ENCODE measurements around the gene TES.
A peak's percentile ranks its signal among the peaks of the same experiment; 100 is the strongest.

TES gene

DNA sequence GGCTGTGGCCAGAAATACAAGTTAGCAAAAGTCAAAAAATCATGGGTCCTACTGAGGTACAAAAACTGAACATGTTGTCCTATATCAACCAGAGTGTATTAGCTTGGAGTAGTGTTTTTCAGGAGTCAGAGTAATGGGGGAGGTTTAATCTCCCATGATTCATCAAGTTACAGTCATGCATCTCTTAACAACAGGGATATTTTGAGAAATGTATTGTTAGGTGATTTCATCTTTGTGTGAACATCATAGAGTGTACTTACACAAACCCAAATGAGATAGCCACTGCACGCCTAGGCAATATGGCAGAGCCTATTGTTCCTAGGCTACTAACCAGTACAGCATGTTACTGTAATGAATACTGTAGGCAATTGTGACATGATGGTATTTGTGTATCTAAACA lies 14.9 kb upstream of the TES start:
- no peak for DNase-seq

DNA sequence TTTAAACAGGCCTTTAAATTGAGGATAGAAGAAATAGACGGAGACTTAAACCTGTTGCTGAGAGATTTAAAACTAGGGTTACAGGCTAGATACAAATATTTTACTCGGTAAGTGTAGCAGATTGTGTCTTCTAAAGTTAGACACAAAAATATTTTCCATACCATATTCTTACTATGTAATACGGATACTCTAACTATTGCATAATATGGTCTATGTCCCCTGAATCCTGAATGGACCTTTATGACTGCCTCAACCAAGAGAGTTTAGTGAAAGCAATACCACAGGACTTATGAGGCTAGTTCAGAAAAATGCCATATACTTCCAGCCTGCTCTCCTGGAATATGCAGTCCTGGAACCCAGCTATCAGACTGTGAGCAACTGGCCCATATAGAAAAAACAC lies 13.4 kb upstream of the TES start:
- no peak for DNase-seq

DNA sequence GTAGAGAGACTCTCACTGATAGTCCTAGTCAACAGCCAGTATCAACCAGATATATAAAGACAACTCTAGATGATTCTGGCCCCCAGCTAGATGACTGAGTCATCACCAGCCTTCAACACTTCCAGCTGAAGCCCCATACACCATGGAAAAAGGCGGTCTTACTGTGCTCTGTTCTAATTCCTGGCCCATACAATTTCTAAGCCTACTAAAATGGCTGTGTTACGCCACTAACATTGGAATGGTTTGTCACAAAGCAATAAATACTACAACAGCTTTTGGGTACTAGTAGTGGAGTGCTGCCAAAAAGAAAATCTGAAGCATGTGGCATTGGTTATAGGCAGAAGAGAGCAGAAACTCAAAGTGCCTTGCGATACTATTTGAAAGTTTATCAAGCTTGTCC lies 13.0 kb upstream of the TES start:
- no peak for DNase-seq

DNA sequence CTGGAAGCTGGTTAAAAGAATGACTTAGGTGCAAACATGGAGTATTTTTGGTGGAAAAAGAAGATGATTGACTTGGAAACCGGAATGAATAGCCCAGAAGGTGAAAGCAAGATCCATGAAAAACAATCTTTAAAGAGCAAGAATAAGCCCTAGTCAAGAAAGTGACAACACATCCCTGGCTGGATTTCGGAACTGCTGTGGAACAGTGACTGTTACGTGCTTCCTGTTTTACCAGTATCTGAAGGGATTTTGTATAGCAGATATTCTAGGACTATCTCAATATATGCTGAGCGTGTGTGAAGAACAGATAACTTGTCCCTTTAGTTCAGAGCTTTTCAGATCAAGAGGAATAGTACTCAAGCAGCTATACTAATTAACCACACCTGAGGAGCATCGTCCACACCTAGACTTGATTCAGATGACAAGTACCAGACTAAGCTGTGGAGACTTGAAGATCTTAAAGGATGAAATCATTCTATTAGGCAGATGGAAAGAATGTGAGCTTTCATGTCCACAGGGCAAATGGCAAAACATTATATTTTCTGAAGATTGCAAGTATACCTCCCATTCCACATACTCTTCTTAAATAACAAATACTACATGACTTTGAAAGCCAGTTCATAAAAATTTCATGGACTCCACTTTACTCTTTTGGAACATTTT lies 11.5 kb upstream of the TES start:
- no peak for DNase-seq

DNA sequence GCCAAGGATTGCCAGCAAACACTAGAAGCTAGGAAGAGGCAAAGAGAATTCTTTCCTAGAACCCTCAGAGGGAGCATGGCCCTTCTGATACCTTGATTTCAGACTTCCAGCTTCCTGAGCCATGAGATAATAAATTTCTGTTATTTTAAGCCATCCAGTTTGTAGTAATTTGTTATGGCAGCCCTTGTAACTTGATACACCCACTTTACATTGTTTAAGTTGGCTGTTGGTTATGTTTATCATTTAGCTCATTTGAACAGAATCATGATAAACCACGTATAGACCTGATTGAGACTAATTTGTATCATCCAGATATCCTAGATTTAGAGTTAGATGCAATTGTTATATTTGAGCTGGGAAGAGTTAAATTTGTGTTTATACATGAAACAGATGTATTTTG lies 9.4 kb upstream of the TES start:
- no peak for DNase-seq

DNA sequence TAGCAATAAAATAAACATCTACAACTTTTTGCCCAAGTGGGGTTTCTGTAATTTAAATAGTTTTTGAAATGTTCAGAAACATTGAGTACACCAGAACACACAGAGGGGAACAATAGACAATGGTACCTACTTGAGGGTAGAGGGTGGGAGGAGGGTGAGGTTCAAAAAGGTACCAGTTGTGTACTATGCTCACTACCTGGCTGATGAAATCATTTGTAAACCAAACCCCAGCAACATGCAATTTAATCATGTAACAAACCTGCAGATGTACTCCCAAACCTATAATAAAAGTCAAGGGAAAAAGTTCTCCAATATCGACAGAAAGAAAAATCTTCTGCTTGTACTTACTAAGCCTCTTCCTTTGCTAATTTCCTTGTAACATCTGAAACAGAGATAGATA lies 4.2 kb upstream of the TES start:
- DNase-seq = no peak

DNA sequence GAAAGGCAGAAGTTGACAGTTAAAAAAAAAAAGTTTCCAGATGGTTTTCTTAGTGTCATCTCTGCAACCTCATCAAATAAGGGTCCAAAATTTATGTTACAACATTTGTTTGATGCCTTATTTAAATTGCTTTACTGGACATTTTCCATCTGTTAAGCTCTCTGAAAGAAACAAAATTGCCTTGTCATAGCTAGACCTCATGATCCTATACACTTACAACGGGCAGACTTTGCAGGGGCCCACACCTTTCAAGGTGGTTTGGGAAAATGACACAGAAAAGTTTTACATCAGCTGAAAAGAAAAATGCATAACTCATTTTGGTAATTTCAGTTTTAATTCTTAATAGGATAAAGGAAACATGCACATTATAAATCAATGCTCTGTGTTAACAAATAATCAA lies 1.4 kb upstream of the TES start:
- no peak for DNase-seq

DNA sequence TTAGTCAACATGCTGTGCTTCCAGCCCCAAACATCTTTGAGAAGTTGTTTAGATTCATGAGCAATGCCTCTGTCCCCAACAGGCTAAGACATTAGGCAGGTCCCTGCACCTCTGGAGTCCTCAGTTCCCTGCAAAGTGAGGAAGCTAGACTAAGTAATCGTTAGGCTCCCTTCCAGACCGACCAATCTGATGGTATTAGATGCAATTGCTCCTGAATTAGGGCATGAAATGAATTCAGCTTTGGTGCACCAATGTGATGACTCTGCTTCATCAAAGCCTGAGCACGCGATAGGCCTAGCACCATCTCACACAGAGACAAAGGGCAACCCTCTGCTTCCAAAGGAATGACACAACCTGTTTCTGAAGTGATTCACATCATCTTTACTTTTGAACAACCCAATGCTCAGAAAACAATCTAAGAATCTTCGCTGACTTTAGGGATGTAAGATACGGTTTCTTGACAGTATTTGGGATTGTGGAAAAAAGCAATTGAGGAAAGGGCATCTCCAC lies 723 bp upstream of the TES start:
- peak; percentile 39 for DNase-seq

DNA sequence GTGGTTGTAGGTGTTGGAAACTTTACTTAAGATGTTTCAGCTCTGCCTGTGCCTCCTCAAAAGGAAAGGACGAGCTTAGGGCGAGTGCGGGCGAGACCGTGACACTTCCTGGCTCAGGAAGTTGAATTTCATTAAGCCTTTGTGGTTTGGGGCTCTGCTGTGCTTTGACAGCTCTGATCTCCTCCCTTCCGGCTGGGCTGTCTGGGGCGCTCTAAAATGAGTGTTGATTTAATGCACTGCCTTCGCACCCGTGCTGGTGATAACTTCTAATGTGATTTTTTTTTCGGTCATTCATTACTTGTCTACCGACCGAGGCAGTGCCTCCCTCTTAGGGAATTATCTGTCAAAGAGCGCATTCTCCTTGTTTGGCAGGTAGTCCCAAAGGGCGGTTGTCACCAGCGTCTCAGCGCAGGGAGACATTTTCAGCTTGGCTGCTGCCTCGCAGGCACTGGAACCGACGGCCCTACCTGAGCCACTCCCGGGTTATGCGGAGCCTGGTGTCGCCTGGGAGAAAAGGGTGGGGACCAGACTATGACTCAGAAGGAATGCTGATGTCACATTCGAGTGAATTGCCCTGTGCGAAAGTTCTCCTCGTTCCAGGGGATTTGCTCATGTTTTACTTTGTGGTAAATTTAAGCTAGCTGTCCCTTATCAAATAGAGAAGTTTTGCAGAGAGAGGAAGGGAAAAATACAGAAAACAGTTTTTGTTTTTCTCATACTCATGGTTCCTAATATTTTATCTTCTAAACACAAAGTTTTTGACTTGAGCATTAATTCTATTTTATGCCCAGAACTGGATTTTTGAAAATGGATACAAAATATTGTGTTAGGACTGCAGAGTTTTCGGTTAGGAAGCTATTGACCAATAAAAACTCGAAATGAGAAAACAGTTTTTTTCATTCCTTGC lies 920 bp downstream of the TES start:
- DNase-seq = peak; percentile 82

DNA sequence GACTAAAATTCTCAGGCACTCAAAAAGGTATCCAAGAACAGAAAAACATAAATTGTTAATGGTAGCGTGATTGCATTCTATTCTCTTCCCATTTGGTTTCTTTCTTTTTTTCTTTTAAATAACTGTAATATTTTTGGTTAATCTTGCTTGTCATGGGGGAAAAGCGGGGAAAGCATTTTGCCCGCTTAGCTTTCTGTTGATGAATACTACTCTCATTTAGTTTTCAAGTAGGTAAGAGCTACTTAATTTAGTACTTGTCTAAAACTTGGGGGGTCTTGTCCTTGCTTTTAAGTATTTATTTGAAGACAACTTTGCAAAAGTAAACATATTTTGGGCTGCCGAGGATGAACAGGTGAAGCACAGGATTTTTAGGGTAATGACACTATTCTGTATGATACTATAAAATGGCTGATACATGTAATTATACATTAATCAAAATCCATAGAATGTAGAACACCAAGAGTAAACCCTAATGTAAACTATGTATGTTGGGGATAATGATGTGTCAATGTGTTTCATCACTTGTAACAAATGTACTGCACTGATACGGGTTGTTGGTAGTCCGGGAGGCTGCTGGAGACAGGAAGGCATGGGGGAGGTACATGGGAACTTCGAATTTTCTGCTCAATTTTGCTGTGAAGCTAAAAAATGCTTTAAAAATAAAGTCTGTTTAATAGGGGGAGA lies 1.7 kb downstream of the TES start:
- no peak for DNase-seq

DNA sequence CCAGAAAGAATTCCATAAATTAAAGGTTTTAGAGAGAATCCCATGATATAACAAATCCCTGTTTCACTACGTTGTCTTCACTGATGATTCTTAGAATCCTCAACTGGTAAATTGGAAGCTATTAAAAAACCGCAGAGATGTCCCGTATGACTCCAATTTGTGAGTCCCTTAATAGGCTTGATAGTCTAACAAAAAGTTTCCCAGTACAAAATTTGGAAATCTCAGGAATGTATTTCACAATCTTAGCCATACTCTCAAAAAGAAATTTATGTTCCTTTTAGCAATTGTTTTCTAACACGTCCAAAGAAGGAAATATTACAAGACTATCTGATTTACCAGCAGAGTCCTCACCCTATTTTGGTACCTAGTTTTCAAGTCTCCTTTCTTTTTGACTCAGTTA lies 2.5 kb downstream of the TES start:
- no peak for DNase-seq

DNA sequence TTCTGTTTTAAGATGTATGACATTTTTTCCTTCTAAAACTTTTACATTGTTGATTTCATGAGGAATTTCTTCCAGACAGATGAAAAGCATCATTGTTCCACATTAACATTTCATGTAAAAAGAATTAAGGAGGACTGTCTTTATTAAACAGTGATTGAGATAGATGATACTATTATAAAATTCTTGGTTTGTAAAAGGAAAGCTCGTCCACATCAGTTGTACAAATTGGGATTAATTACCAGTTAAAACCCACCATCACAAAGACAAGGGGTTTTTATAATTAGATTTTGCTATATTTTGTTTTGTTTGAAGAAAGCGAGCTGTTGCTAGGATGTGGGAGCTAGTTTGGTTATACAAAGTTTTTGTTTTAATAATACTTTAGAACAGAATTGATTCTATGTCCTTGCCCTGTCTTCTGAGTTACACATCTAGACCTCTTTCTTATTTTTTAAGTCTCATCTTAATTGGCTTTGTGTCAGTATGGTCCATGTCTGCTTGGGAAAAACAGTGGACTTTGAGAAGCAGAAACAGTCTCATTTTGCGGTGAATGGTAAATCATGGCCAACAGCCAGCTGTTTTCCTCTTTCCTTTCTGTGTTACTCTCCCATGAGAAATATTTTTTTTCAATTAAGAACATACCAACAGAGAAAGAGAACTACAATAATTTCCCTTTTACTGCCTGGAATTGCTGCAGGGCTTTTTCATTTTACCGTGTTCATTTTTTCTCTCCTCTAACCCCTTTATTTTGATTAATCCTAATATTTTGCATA lies 3.2 kb downstream of the TES start:
- DNase-seq = no peak

DNA sequence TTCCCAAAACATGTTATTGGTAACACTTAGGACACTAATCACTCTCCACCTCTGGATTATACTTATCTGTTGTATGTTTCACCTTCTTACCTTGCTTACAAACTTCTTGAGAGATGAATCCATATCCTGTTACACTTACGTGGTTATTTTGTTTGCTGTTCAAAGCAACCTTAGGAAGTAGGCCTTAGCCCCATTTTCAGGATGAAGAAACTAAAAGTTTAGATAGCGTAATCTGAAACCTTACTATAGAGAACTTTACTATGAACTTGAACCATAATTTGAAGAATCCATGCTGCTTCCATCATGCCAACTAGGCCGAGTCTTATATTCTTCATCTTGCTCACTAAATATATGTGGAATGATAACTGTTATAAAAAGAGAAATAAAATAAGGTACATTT lies 4.6 kb downstream of the TES start:
- DNase-seq = no peak

DNA sequence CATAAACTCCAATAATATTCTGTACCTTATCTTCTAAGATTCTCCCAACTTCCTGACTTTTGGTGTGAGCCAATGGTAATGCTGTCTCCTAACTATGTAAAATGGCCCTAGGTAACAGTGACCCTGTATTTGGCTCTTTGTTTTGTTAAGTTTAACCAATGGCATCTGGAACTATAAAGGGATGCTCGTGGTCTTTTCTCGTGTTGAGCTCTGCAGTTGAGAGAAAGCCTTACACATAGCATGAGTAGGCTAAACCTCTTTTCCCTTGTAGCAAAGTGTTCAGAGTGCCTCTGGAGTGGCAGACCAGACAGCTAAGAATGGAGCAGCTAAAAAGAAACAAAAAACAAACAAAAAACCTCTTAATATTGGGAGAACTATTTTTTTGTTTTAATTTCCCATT lies 5.2 kb downstream of the TES start:
- DNase-seq = no peak

DNA sequence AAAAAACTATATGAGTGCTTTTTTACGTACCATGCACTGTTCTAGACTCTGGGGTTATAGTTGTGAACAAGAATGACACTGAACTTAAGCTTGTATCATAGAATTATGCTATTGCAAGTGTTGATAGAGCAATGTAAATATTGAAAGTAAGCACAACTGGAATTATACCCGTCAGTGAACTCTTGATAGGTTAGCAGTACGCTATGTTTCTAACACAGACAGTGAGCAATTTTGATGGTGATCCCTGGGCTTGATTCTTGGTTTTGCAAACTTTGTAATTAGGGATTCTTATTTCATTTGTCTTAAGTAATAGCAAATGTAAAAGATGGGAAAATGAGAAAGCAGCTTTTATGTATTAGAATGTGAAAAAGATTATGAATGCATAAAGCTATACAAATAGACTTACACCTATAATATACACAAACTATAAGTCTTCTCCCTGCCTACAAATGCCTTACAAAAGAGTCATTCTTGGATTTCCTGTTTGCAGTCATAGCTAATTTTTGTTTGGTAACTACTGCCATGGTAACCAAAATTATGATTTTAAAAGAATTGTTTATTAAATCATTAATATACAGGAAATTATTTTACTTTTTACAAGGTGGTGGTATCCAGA lies 6.7 kb downstream of the TES start:
- no peak for DNase-seq

DNA sequence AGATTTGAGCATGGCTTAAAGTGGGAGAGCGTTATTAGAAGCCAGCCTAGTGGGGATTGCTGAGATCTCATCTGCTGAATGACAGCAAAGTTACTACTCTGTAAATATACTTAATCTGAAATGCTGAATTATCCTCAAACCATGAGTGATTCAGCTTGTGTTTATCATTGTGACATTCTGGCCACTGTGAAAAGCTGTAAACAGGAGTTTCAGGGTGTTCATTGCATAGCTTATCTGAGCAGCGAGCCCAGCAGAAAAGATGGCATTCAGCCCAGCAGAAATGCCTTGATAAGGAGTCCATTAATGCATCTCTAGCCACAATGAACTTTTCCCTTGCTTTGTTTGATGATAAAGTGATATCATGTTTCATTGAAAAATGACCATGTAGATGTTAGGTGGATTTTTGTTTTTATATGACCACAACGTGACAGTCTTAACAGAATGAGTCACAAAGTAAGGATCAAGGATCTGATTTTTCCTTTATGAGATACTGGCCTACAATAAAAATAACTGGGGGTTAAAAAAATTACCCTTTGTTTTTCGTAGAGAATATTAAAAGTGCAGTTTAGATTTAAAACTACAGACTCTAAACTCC lies 7.8 kb downstream of the TES start:
- DNase-seq = no peak

DNA sequence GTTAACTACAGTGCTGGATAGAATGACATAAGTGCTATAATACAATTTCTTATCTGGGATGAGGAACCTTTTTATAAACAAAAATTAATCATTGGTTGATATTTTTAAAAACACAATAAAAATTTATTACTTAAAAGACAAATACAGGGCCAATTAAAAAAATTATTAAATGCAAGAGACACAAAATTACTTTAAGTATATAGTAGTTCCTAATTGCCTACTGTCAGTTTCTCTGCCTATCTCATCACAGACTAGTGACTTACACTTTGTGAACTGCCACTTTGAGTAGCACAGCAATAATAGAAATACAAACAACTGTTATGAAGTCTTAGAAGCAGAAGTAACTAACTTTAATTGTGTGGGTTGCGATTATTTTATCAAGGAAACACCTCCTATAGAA lies 8.4 kb downstream of the TES start:
- DNase-seq = no peak

DNA sequence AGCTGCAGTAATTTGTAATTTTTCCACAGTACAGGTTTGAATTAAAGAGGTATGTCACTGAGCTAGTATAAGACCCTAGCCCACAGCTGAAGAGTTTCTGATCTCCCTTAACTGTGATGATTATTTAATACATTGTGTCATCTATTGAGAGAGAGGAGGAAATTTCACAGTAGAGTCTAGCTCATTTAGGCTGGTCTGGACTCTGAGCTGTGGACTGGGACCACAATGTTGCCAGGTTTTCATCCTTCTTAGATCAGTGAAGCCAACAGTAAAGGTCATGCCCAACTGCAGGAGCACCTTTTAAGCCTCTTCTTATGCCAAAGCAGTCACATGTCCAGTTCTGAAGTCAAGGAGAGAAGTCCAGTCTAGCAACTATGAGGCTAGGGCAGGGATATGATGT lies 8.9 kb downstream of the TES start:
- DNase-seq = no peak

DNA sequence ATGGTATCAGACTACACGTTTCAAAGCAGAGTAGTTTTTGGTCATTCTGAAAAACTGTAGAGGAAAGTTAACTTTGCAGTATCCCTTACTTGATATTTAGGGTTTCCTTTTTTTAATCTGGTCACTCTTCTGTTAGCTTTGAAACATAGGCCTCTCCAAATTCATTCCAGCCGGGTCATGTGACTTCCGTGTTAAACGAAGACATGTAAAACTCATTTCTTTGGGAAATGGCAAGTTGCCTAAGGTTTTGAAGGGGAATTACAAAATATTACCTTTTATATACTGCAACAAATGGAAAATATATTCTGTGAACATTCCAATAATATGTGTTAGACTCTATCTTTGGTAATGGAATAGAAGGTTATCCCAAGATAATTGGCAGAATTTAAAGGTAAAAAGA lies 9.5 kb downstream of the TES start:
- no peak for DNase-seq

DNA sequence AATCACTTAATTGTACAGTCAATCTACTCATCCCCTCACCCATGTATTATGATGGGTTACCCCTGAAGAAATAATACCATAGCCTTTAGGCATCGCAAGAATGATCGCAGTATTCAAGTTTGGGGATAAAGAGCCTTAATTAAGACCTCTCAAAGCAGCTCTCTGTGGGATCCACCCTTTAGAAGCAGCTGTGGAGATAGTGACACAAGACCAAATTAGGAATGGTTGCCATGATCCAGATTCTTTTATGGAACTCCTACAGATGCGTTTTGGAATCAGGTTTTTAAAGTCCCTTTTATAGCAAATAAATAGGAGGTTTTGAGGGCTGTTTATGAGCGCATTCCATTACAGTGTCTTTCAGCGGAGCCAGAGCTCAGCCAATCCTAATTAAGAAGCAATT lies 12.2 kb downstream of the TES start:
- DNase-seq = no peak

DNA sequence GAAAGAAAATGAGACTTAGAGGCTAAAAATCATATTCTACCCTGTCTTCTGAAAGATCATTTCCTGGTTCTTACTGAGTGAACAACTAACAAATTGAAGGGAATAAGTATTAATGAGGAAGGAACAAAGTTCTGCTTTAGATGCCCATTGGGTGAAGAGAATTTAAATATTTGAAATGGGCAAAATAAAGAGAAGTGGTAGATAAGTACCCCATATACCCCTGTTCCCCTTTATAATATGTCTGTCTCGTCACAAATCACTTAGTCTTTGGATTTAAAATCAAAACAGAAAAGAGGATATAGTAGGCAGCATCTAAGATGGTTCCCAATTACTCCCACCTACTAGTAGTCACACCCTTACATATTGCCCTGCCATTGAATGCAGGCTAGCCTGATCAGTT lies 13.2 kb downstream of the TES start:
- no peak for DNase-seq

DNA sequence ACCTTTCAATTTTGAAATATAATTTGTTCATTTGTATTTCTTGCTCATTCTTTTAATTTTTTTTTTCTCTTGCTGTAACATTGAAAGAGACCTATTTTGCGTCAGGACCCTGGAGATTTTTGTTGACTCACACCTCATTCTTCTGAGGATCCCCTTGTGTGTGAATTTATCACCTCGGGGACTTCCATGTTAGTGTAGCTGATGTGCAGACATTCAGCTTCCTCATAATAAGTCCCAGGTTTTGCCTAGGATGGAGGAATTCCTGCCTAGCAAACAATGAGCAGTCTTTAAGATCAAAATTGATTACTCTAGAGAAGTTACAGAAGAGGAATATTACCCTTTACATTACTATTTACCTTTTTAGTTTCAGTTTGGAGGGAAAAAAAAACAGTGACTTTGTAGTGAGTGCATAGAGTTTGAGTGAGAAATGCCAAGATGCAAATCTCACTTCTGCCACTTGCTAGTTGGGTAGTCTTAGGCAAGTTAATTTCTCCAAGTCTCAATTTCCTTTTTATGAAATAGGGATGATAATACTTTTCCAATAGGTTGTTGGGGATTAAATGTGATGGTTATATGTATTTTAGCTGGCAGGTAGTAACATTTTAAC lies 14.3 kb downstream of the TES start:
- no peak for DNase-seq

Data from activated CD4-positive, alpha-beta T cell treated with anti-CD3 and anti-CD28 coated beads for 48 hours (primary cell).